Esophagus squamous epithelium (tissue), 4 donors: ENCODE results near the gene TMEM198.

Experiments
- POLR2A ChIP-seq, 4 donors: fragments of 450-650 bp; IDR thresholded peaks; one replicate each; pipeline ENCODE4 v1.6.1; 2017; ENCODE audit warnings: antibody characterized with exemption in 4 of 4, mild to moderate bottlenecking in 4 of 4, moderate library complexity in 3 of 4
- TF ChIP-seq, protein P1 (sequence below), 6 experiments: fragments of 450-650 bp in 4 of 6; fragments of 200-600 bp in 2 of 6; sonication (generic) in 2 of 6; IDR thresholded peaks; one replicate each; pipeline ENCODE4 v1.5.1; 2016 to 2019; ENCODE audit warnings: antibody characterized with exemption in 6 of 6, mild to moderate bottlenecking in 4 of 6, moderate library complexity in 4 of 6

DNA sequence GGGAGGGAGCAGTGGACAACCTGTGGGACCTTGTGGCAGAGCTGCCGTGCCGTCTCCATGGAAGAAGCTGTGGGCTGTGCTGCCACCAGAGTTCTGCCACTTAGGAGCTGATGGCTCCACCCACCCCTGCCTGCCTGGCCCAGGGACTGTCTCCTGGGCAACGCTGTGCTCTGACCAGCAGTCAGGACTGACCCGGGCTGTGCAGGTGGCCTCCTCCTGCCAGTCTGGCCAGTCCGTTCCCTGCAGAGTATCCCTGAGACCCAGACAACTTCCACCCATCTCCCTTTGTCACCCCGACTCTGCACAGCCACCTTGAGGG lies 16.8 kb upstream of the TMEM198 start:
- TF ChIP-seq, protein P1, sequence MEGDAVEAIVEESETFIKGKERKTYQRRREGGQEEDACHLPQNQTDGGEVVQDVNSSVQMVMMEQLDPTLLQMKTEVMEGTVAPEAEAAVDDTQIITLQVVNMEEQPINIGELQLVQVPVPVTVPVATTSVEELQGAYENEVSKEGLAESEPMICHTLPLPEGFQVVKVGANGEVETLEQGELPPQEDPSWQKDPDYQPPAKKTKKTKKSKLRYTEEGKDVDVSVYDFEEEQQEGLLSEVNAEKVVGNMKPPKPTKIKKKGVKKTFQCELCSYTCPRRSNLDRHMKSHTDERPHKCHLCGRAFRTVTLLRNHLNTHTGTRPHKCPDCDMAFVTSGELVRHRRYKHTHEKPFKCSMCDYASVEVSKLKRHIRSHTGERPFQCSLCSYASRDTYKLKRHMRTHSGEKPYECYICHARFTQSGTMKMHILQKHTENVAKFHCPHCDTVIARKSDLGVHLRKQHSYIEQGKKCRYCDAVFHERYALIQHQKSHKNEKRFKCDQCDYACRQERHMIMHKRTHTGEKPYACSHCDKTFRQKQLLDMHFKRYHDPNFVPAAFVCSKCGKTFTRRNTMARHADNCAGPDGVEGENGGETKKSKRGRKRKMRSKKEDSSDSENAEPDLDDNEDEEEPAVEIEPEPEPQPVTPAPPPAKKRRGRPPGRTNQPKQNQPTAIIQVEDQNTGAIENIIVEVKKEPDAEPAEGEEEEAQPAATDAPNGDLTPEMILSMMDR (IDR thresholded peaks at IDR 0.05): no peak
- TF ChIP-seq POLR2A (IDR thresholded peaks at IDR 0.05): no peak
